Activated CD4-positive, alpha-beta T cell treated with anti-CD3 and anti-CD28 coated beads, Interleukin-2, amount 10 ng/mL, durations not matched to agents 24 days and 14 days (primary cell): ENCODE data around the gene TBC1D10A. TPM values are rescaled to one million over a fixed set of nuclear protein-coding genes. Genes with fewer than 3 reads are reported as not detected.
A peak's percentile ranks its signal among the peaks of the same experiment; 100 is the strongest.

Experiments
- DNase-seq: peaks from one replicate; pipeline ENCODE4 v3.0.0; 2022
- H3K27ac Mint-ChIP-seq: one replicate; pipeline ENCODE4 v1.8.0; 2022; ENCODE audit warnings: mild to moderate bottlenecking, mixed read lengths
- H3K27me3 Mint-ChIP-seq: one replicate; pipeline ENCODE4 v1.8.0; 2022; ENCODE audit warnings: mixed read lengths
- H3K36me3 Mint-ChIP-seq: one replicate; pipeline ENCODE4 v1.8.0; 2022; ENCODE audit warnings: low read depth, mild to moderate bottlenecking, mixed read lengths
- H3K4me1 Mint-ChIP-seq: one replicate; pipeline ENCODE4 v1.8.0; 2021; ENCODE audit warnings: mixed read lengths
- H3K4me3 Mint-ChIP-seq: one replicate; pipeline ENCODE4 v1.8.0; 2022; ENCODE audit warnings: mild to moderate bottlenecking, moderate library complexity, mixed read lengths
- H3K9me3 Mint-ChIP-seq: one replicate; pipeline ENCODE4 v1.8.0; 2021; ENCODE audit warnings: mixed read lengths
- intact Hi-C: fragments of 100-400 bp; cut with micrococcal nuclease; formaldehyde crosslinking; loops from one replicate; pipeline ENCODE4 v1.15.1; 2023
- total RNA-seq: library from RNA; stranded (reverse); gene quantifications from 2 replicates; pipeline ENCODE4 v1.2.3, GENCODE V29; 2022

Gene TBC1D10A
- total RNA-seq, 1 donor from 2014 or later, result 18.9 TPM

- Mint-ChIP-seq H3K4me1 (peaks cover 62% of the 10 kb centered on the region), H3K4me3 (peak overlapping the region; percentile 99), H3K27ac (peak overlapping the region; percentile 96), H3K36me3 (peaks cover 61% of the 10 kb centered on the region), H3K9me3 (no peaks in the 10 kb centered on the region), H3K27me3 (no peaks in the 10 kb centered on the region)
- intact Hi-C loops, result no loop called here
- no peak for DNase-seq
Measured at GRCh38 chr22:30265131-30265720, 61.5 kb downstream of the TBC1D10A start.

- Mint-ChIP-seq H3K4me1 (peaks cover 62% of the 10 kb centered on the region), H3K27ac (peak overlapping the region; percentile 58), H3K27me3 (no peaks in the 10 kb centered on the region), H3K4me3 (peak overlapping the region; percentile 99), H3K9me3 (no peaks in the 10 kb centered on the region), H3K36me3 (peaks cover 48% of the 10 kb centered on the region)
- intact Hi-C loops, result loop anchor here (1.0 kb wide), 1 partner anchor 23 kb away; no protein-coding TSS in a partner anchor
- no peak for DNase-seq
Measured at GRCh38 chr22:30263883-30264282, 62.9 kb downstream of the TBC1D10A start.

- Mint-ChIP-seq H3K4me3 (peak overlapping the region; percentile 99), H3K36me3 (peaks cover 42% of the 10 kb centered on the region), H3K9me3 (no peaks in the 10 kb centered on the region), H3K27me3 (no peaks in the 10 kb centered on the region), H3K4me1 (peaks cover 59% of the 10 kb centered on the region), H3K27ac (peak overlapping the region; percentile 90)
- intact Hi-C loops, result loop anchor here (1.0 kb wide), 1 partner anchor 24 kb away; no protein-coding TSS in a partner anchor
- peak; percentile 95 for DNase-seq
Measured at GRCh38 chr22:30262917-30263741, 63.6 kb downstream of the TBC1D10A start.

- Mint-ChIP-seq H3K36me3 (peaks cover 41% of the 10 kb centered on the region), H3K27me3 (no peaks in the 10 kb centered on the region), H3K4me3 (peak overlapping the region; percentile 69), H3K27ac (peak overlapping the region; percentile 86), H3K4me1 (peaks cover 52% of the 10 kb centered on the region), H3K9me3 (no peaks in the 10 kb centered on the region)
- no peak for DNase-seq
- intact Hi-C loops, result no loop called here
Measured at GRCh38 chr22:30262112-30262511, 64.6 kb downstream of the TBC1D10A start.

DNA sequence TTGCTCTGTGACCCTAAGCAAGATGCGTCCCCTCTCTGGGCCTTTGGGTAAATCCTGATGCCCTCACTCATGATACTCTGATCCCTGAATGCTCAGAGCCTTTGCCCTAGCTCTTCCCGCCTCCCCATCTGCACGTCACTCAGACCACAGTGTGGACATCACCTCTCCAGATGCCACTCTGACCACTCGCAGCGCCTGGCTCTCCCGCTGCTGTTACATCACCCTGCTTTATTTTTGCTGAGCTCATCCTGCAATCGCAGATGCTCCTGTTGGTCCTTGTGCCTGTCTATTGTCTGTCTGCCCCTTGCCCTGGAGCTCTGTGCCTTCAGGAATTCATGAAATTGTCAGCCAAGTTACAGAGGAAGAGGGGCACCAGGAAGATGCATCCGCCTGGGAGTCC, 65.6 kb downstream of the TBC1D10A start:
- peak overlapping the region; percentile 52 for H3K27ac Mint-ChIP-seq
- no peaks in the 10 kb centered on the region for H3K27me3 Mint-ChIP-seq
- intact Hi-C loops, result no loop called here
- DNase-seq, result no peak
- H3K4me1 Mint-ChIP-seq, result peaks cover 55% of the 10 kb centered on the region
- peaks cover 34% of the 10 kb centered on the region for H3K36me3 Mint-ChIP-seq
- no peak overlapping the region for H3K4me3 Mint-ChIP-seq
- H3K9me3 Mint-ChIP-seq, result no peaks in the 10 kb centered on the region

- intact Hi-C loops, result no loop called here
- DNase-seq, result no peak
- H3K4me3 Mint-ChIP-seq, result no peak overlapping the region
- H3K4me1 Mint-ChIP-seq, result peaks cover 58% of the 10 kb centered on the region
- no peaks in the 10 kb centered on the region for H3K9me3 Mint-ChIP-seq
- peak overlapping the region; percentile 74 for H3K27ac Mint-ChIP-seq
- peaks cover 31% of the 10 kb centered on the region for H3K36me3 Mint-ChIP-seq
- no peaks in the 10 kb centered on the region for H3K27me3 Mint-ChIP-seq
Measured at GRCh38 chr22:30260682-30261081, 66.1 kb downstream of the TBC1D10A start.

- Mint-ChIP-seq H3K27ac (peak overlapping the region; percentile 74), H3K9me3 (no peaks in the 10 kb centered on the region), H3K27me3 (no peaks in the 10 kb centered on the region), H3K36me3 (peaks cover 28% of the 10 kb centered on the region), H3K4me1 (peaks cover 57% of the 10 kb centered on the region), H3K4me3 (no peak overlapping the region)
- intact Hi-C loops, result no loop called here
- DNase-seq, result no peak
Measured at GRCh38 chr22:30260276-30260675, 66.5 kb downstream of the TBC1D10A start.

DNA sequence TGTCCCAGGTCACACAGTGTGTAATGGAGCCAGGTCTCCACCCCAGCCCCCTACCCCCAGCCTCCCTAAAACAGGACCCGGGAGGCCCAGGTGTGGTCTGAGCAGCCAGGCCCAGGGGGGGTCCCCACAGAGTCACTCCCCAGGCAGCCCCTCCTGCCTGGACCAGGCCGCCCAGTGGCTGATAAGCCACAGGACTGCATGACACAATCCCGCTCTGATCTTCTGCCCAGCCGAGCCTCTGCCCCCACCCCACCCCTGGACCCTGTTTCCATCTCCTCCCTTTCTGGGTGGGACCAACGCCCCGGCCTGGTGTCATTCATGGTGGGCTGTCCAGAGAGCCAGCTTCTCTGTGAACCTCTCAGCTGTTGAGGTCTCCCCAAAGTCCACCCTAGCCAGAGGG, 72.4 kb downstream of the TBC1D10A start:
- intact Hi-C loops, result no loop called here
- Mint-ChIP-seq H3K36me3 (no peaks in the 10 kb centered on the region), H3K4me1 (peaks cover 50% of the 10 kb centered on the region), H3K27me3 (no peaks in the 10 kb centered on the region), H3K9me3 (no peaks in the 10 kb centered on the region), H3K27ac (peak overlapping the region; percentile 34), H3K4me3 (no peak overlapping the region)
- no peak for DNase-seq

DNA sequence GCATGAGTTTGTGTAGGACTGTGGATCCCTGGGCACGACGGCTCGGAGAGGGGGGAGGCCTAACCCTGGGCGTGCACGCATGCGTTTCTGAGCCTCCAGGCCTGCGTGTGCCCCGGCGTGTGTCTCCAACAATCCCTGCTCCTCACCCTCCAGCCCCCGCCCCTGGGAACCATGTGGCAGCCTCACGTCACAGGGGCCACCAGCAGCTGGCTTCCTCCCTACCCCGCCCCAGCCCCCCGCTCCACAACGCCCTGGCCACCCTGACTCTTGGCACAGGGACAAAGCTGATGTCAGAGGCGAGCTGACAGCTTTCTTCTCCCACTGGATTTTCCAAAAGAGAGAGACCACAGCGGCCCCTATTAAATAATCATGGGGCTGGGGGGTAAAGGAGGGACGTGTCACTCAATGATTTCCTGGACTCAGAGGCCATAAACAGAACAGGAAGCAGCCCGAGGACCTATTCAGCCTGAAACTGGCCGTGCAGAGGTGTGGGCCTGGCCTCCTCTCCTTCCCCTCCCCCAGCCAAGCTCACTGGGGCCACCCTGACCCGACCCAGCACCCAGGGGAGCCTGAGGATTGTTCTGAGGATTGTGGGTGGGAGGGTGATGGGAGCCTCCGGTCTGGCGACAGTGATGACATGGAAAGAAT, 73.4 kb downstream of the TBC1D10A start:
- H3K27me3 Mint-ChIP-seq, result no peaks in the 10 kb centered on the region
- no peak for DNase-seq
- H3K27ac Mint-ChIP-seq, result peak overlapping the region; percentile 69
- H3K9me3 Mint-ChIP-seq, result no peaks in the 10 kb centered on the region
- no peaks in the 10 kb centered on the region for H3K36me3 Mint-ChIP-seq
- intact Hi-C loops, result no loop called here
- peak overlapping the region; percentile 9 for H3K4me3 Mint-ChIP-seq
- peaks cover 50% of the 10 kb centered on the region for H3K4me1 Mint-ChIP-seq

DNA sequence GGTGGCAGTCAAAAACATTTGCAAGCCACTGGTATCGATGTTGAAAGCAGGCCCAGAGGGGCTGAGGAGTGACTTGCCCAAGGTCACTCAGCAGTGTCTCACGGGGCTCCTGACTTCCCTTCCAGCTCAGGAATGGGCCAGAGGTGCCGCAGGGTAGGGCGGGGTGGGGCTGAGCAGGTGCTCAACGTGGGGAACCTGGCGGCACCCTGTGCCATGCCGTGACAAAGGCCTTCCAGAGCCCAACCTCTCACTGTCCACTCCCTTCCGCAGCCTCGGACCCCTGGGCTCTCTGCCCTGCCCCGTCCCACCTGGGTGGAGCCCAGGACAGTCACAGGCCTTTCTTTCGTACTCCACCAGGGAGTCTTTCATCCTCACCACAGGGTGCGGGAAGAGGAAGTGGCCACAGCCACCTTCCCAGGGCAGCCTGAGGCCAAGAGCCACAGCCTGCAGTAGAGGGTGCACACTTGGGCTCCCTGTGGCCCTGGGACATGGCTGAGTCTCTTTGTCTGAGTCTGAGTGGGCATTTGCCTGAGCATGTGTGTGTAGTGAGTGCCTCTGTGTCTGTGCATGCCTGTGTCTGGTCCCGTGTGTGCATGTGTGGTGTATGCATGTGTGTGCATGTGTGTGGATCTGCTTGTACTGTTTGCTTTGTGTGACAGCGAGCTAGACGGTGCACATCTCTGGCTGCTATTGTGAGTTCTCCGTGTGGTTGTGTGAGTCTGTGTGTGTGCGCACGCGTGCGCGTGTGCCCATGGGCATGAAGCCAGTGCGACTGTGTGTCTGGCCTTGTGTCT, 74.1 kb downstream of the TBC1D10A start:
- Mint-ChIP-seq H3K27me3 (no peaks in the 10 kb centered on the region), H3K4me1 (peaks cover 52% of the 10 kb centered on the region), H3K4me3 (peak overlapping the region; percentile 9), H3K9me3 (no peaks in the 10 kb centered on the region), H3K27ac (peak overlapping the region; percentile 52), H3K36me3 (no peaks in the 10 kb centered on the region)
- intact Hi-C loops, result no loop called here
- no peak for DNase-seq

GRCh38 chr22:30251711-30252110, 75.0 kb downstream of the TBC1D10A start:
- H3K4me1 Mint-ChIP-seq, result peaks cover 60% of the 10 kb centered on the region
- no peak overlapping the region for H3K4me3 Mint-ChIP-seq
- H3K27me3 Mint-ChIP-seq, result no peaks in the 10 kb centered on the region
- no peak for DNase-seq
- H3K9me3 Mint-ChIP-seq, result no peaks in the 10 kb centered on the region
- H3K27ac Mint-ChIP-seq, result no peak overlapping the region
- intact Hi-C loops, result no loop called here
- no peaks in the 10 kb centered on the region for H3K36me3 Mint-ChIP-seq

GRCh38 chr22:30250661-30251267, 76.0 kb downstream of the TBC1D10A start:
- Mint-ChIP-seq H3K27me3 (no peaks in the 10 kb centered on the region), H3K36me3 (peaks cover 7% of the 10 kb centered on the region), H3K4me1 (peaks cover 56% of the 10 kb centered on the region), H3K9me3 (no peaks in the 10 kb centered on the region), H3K4me3 (peak overlapping the region; percentile 55), H3K27ac (peak overlapping the region; percentile 84)
- intact Hi-C loops, result no loop called here
- no peak for DNase-seq

DNA sequence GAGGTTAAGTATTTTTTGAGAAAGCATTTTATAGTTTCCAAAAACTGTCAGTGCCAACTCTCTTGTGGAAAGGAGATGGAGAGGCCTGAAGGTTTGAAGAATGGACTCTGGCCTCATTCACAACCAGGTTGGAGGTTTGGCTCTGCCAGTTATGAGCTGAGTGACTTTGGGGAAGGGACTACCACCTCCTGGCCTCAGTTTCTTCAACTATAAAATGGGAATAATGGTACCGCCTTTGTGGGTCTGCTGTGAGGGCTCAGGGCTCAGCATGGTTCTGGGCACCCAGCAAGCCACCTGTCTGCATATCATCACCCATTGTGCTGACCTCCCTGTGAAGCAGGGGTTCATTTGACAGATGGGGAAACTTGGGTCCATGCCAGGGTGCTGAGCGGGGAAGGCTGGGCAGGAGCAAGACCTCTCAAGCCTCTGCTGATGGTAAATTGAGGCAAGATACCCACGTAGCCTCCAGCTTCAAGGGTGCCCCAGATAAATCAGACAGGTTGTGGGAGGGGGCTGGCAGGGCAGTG, 76.6 kb downstream of the TBC1D10A start:
- Mint-ChIP-seq H3K4me1 (peaks cover 57% of the 10 kb centered on the region), H3K27me3 (no peaks in the 10 kb centered on the region), H3K9me3 (no peaks in the 10 kb centered on the region), H3K4me3 (peak overlapping the region; percentile 55), H3K36me3 (peaks cover 14% of the 10 kb centered on the region), H3K27ac (peak overlapping the region; percentile 84)
- intact Hi-C loops, result no loop called here
- no peak for DNase-seq
